IMR-90 (cell line): ENCODE results near the gene SQSTM1. TPM values are rescaled to one million over a fixed set of nuclear protein-coding genes. Genes with fewer than 3 reads are reported as not detected.

Source experiments
- ATAC-seq: fragments of 200-7000 bp; cut with Tn5 transposase; 2 replicates; pipeline ENCODE4 v1.9.1; 2020; ENCODE audit warnings: low read depth, mild to moderate bottlenecking, moderate library complexity
- BruUV-seq: library from RNA; stranded (reverse); fragments of 400-500 nt; replicated peaks from 2 replicates; lab custom pipeline; 2021; lab: Mats Ljungman, UMichigan
- CTCF ChIA-PET: fragments of 300-600 bp; formaldehyde crosslinking; extraction: SDS; loops from one replicate; lab custom pipeline; 2021; ENCODE audit warnings: antibody characterized with exemption; lab: Yijun Ruan, JAX
- POLR2A ChIA-PET: fragments of 300-600 bp; sonication (Branson Sonifier 250); formaldehyde crosslinking; loops from one replicate; lab custom pipeline; 2022; ENCODE audit warnings: antibody characterized with exemption; ENCODE audit not compliant: unreplicated experiment; lab: Charles Lee
- DNase-seq: peaks from one replicate; pipeline ENCODE4 v3.0.0; 2013
- H2AFZ ChIP-seq: replicated peaks from 2 replicates; pipeline ENCODE3; 2013; ENCODE audit warnings: low read length, mild to moderate bottlenecking; ENCODE audit not compliant: poor library complexity
- H2AK5ac ChIP-seq: 2 replicates; pipeline ENCODE4 v1.6.1; 2013; ENCODE audit warnings: low read depth, low read length, inconsistent platforms
- H2AK9ac ChIP-seq: replicated peaks from 2 replicates; pipeline ENCODE3; 2013; ENCODE audit warnings: mild to moderate bottlenecking, low read depth, low read length, moderate library complexity; ENCODE audit not compliant: poor library complexity
- H2BK120ac ChIP-seq: 2 replicates; pipeline ENCODE4 v1.6.1; 2013; ENCODE audit warnings: low read depth, low read length, inconsistent platforms
- H2BK15ac ChIP-seq: 3 replicates; pipeline ENCODE4 v1.6.1; 2013; ENCODE audit warnings: low read depth, low read length, inconsistent platforms
- H2BK20ac ChIP-seq: 2 replicates; pipeline ENCODE4 v1.6.1; 2013; ENCODE audit warnings: low read depth, mild to moderate bottlenecking, inconsistent platforms, low read length, moderate library complexity
- H2BK5ac ChIP-seq: 2 replicates; pipeline ENCODE4 v1.6.1; 2013; ENCODE audit warnings: mild to moderate bottlenecking, low read depth, low read length, inconsistent platforms; ENCODE audit not compliant: poor library complexity, severe bottlenecking
- H3K14ac ChIP-seq: replicated peaks from 2 replicates; pipeline ENCODE4 v1.6.1; 2013; ENCODE audit warnings: low read depth, low read length, inconsistent platforms
- H3K18ac ChIP-seq: 2 replicates; pipeline ENCODE4 v1.6.1; 2013; ENCODE audit warnings: low read depth, low read length, control low read depth
- H3K23ac ChIP-seq: 2 replicates; pipeline ENCODE4 v1.6.1; 2013; ENCODE audit warnings: low read depth, low read length, inconsistent platforms
- H3K27ac ChIP-seq: 2 replicates; pipeline ENCODE4 v1.5.1; 2013; ENCODE audit warnings: mild to moderate bottlenecking, control low read depth, low read length; ENCODE audit not compliant: insufficient read depth
- H3K27me3 ChIP-seq: 2 replicates; pipeline ENCODE4 v1.6.1; 2013; ENCODE audit warnings: low read length; ENCODE audit not compliant: control insufficient read depth, insufficient read depth
- H3K36me3 ChIP-seq: 2 replicates; pipeline ENCODE4 v1.6.1; 2013; ENCODE audit warnings: low read length, mixed read lengths; ENCODE audit not compliant: control insufficient read depth, insufficient read depth
- H3K4ac ChIP-seq: 2 replicates; pipeline ENCODE4 v1.6.1; 2013; ENCODE audit warnings: low read depth, low read length, inconsistent platforms
- H3K4me1 ChIP-seq: 2 replicates; pipeline ENCODE4 v1.6.1; 2013; ENCODE audit warnings: low read length, mixed read lengths; ENCODE audit not compliant: control insufficient read depth, insufficient read depth
- H3K4me2 ChIP-seq: 2 replicates; pipeline ENCODE4 v1.6.1; 2013; ENCODE audit warnings: low read depth, mild to moderate bottlenecking, control low read depth, low read length, moderate library complexity
- H3K4me3 ChIP-seq: 2 replicates; pipeline ENCODE4 v1.5.1; 2013; ENCODE audit warnings: low read depth, mild to moderate bottlenecking, control low read depth, low read length, moderate library complexity; ENCODE audit not compliant: insufficient read depth
- H3K56ac ChIP-seq: 2 replicates; pipeline ENCODE4 v1.6.1; 2013; ENCODE audit warnings: low read length, inconsistent platforms; ENCODE audit not compliant: insufficient read depth; ENCODE audit errors: extremely low read depth
- H3K79me1 ChIP-seq, 2 experiments: 2 replicates each; pipeline ENCODE4 v1.6.1; 2013; ENCODE audit warnings: low read length in 2 of 2, inconsistent platforms in 1 of 2, low read depth in 1 of 2
- H3K9ac ChIP-seq: 2 replicates; pipeline ENCODE4 v1.6.1; 2013; ENCODE audit warnings: low read depth, low read length, control low read depth
- H3K9me1 ChIP-seq: 2 replicates; pipeline ENCODE4 v1.6.1; 2013; ENCODE audit warnings: low read length, inconsistent platforms; ENCODE audit not compliant: insufficient read depth
- H3K9me3 ChIP-seq: 2 replicates; pipeline ENCODE4 v1.6.1; 2013; ENCODE audit warnings: low read length; ENCODE audit not compliant: control insufficient read depth, insufficient read depth
- H4K20me1 ChIP-seq: 2 replicates; pipeline ENCODE4 v1.6.1; 2013; ENCODE audit warnings: low read length, inconsistent platforms; ENCODE audit not compliant: insufficient read depth
- H4K5ac ChIP-seq: 2 replicates; pipeline ENCODE4 v1.6.1; 2013; ENCODE audit warnings: mild to moderate bottlenecking, low read depth, low read length, control low read depth
- H4K8ac ChIP-seq, 2 experiments: 2 replicates each; pipeline ENCODE4 v1.6.1; 2013; ENCODE audit warnings: low read depth in 2 of 2, low read length in 2 of 2, control low read depth in 1 of 2, inconsistent platforms in 1 of 2
- H4K91ac ChIP-seq: 2 replicates; pipeline ENCODE4 v1.6.1; 2013; ENCODE audit warnings: low read depth, low read length, inconsistent platforms; ENCODE audit not compliant: insufficient read depth
- BHLHE40 ChIP-seq: fragments of 150-350 bp; IDR thresholded peaks from 2 replicates; pipeline ENCODE4 v1.6.1; 2016; ENCODE audit warnings: mild to moderate bottlenecking, low read depth, low read length
- CHD1 ChIP-seq: IDR thresholded peaks from 2 replicates; pipeline ENCODE4 v1.6.1; 2012; ENCODE audit warnings: low read depth, low read length, improper control_type of control experiment
- CTCF ChIP-seq: conservative IDR thresholded peaks from 2 replicates; pipeline ENCODE4 v1.5.1; 2012; ENCODE audit warnings: mild to moderate bottlenecking, low read depth, low read length, improper control_type of control experiment
- MAZ ChIP-seq: IDR thresholded peaks from 2 replicates; pipeline ENCODE4 v1.6.1; 2012; ENCODE audit warnings: low read depth, mild to moderate bottlenecking, low read length, improper control_type of control experiment, moderate library complexity, borderline replicate concordance
- NFE2L2 ChIP-seq: fragments of 150-350 bp; IDR thresholded peaks from 2 replicates; pipeline ENCODE4 v1.6.1; 2016; ENCODE audit warnings: low read depth, mild to moderate bottlenecking, low read length
- RCOR1 ChIP-seq: IDR thresholded peaks from 2 replicates; pipeline ENCODE4 v1.6.1; 2012; ENCODE audit warnings: mild to moderate bottlenecking, low read length, improper control_type of control experiment; ENCODE audit not compliant: insufficient replicate concordance
- RFX5 ChIP-seq: IDR thresholded peaks from 2 replicates; pipeline ENCODE4 v1.8.0; 2012; ENCODE audit warnings: low read depth, mild to moderate bottlenecking, low read length, moderate library complexity
- SMC3 ChIP-seq: fragments of 150-350 bp; IDR thresholded peaks from 2 replicates; pipeline ENCODE4 v1.6.1; 2016; ENCODE audit warnings: low read depth, mild to moderate bottlenecking, antibody characterized with exemption, low read length, moderate library complexity
- WGBS, 2 experiments: methylation state at CpG; one replicate each; pipeline versions ENCODE4 v1.1.5 to v1.1.7; 2013; ENCODE audit warnings: missing lambda C conversion rate in 2 of 2; ENCODE audit not compliant: insufficient read length in 1 of 2; ENCODE audit errors: extremely low coverage in 2 of 2; 5-methylcytosine and 5-hydroxymethylcytosine counted together
- dilution Hi-C: fragments of 300-500 bp; cut with HindIII; formaldehyde crosslinking; loops from one replicate; pipeline ENCODE4 v1.14.3; 2018; ENCODE audit warnings: low sequenced_read_pairs; ENCODE audit not compliant: unreplicated experiment
- in situ Hi-C: fragments of 300-500 bp; cut with MboI; formaldehyde crosslinking; loops from 3 replicates; pipeline ENCODE4 v1.14.3; 2019; ENCODE audit warnings: low sequenced_read_pairs, inconsistent platforms, mixed read lengths
- intact Hi-C: fragments of 100-400 bp; cut with micrococcal nuclease; formaldehyde crosslinking; loops from 2 replicates; pipeline ENCODE4 v1.10.0; 2022
- polyA plus RNA-seq, 3 experiments: library from polyadenylated mRNA; depleted of rRNA; stranded (reverse); fragments of >200 nt; gene quantifications; 2 replicates each; pipeline ENCODE4 v1.2.3, GENCODE V29; 2012; ENCODE audit warnings: low replicate concordance in 1 of 3
- total RNA-seq: library from RNA; depleted of rRNA; stranded (reverse); fragments of >200 nt; gene quantifications from 2 replicates; pipeline ENCODE4 v1.2.3, GENCODE V29; 2012
- TF ChIP-seq, protein P1 (sequence below): fragments of 150-350 bp; IDR thresholded peaks from 2 replicates; pipeline ENCODE4 v1.6.1; 2016; ENCODE audit warnings: low read depth, mild to moderate bottlenecking, low read length, moderate library complexity, borderline replicate concordance

The SQSTM1 gene
- total and polyA plus RNA-seq, 2 of the 4 experiments (the other 2 are of a cell fraction), result 152 to 184 TPM

DNA sequence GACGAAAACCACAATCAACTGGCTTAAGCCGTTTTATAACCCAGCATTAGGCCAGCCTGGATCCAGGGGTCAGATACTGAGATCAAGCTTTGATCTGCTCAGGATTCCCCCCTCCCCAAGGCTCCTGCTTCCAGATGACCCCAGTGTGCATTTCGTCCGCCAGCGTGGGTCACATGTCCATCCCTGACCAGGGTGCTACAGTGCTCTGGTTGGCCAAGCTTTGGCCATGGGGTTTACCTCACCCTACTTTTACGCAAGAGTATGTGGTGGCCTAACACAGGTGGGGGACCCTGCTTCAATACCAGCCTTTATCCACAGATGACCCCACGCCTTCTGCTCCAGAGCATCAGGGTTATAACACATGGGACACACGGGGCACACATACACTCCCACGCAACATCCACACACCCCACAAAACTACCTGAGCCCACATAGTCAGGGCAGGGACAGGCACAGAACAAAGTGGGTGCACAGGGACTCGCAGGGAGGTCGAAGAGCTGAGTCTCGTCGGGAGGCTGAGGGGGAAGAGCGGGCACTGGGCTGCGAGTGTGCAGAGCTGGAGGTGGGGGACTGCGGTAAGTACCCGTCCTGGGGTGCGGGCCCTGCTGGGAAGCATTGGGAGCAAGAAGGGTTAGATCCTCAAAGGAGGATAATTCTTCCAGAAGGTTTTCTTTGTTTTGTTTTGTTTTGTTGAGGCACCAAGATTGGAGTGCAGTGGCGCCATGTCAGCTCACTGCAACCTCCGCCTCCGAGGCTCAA lies 5.0 kb upstream of the SQSTM1 start:
- Histone ChIP-seq H2BK20ac (no peak overlapping the region), H3K4me2 (no peak overlapping the region), H2BK120ac (no peak overlapping the region), H3K27ac (no peak overlapping the region), H3K36me3 (peaks cover 17% of the 10 kb centered on the region), H2BK15ac (no peak overlapping the region), H3K14ac (no peak overlapping the region), H3K9me3 (no peaks in the 10 kb centered on the region; the same call in 1 of the 2 replicates), H2BK5ac (no peak overlapping the region), H2AK9ac (peak overlapping the region; percentile 72), H3K23ac (no peak overlapping the region), H2AFZ (no peak overlapping the region), H4K20me1 (peaks cover under 1% of the 10 kb centered on the region; the same call in 1 of the 2 replicates), H4K5ac (no peak overlapping the region), H4K91ac (no peak overlapping the region), H2AK5ac (no peak overlapping the region), H3K27me3 (no peaks in the 10 kb centered on the region), H3K9me1 (peaks cover 20% of the 10 kb centered on the region), H4K8ac (no peak overlapping the region), H3K4me1 (peaks cover 21% of the 10 kb centered on the region), H3K9ac (no peak overlapping the region), H3K56ac (no peak overlapping the region), H3K4me3 (no peak overlapping the region), H3K18ac (no peak overlapping the region), H3K79me1 (peaks cover 4 to 25% of the 10 kb centered on the region in 2 experiments), H3K4ac (no peak overlapping the region)
- BruUV-seq, result no TSS peak
- dilution Hi-C loops, result no loop called here
- DNase-seq (no peak), ATAC-seq (no peak)
- ChIA-PET POLR2A (no interaction called here), CTCF (no interaction called here)
- no peak for TF ChIP-seq NFE2L2
- TF ChIP-seq MAZ, result no peak
- no peak for TF ChIP-seq BHLHE40
- no peak for TF ChIP-seq CTCF
- TF ChIP-seq SMC3, result no peak
- no peak for TF ChIP-seq CHD1
- TF ChIP-seq, protein P1, sequence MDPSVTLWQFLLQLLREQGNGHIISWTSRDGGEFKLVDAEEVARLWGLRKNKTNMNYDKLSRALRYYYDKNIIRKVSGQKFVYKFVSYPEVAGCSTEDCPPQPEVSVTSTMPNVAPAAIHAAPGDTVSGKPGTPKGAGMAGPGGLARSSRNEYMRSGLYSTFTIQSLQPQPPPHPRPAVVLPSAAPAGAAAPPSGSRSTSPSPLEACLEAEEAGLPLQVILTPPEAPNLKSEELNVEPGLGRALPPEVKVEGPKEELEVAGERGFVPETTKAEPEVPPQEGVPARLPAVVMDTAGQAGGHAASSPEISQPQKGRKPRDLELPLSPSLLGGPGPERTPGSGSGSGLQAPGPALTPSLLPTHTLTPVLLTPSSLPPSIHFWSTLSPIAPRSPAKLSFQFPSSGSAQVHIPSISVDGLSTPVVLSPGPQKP, result no peak
- TF ChIP-seq RFX5, result no peak
- TF ChIP-seq RCOR1, result no peak
- 98% methylated on average over 8 of the region's 21 CpGs; no CpG with 5 or more reads in 1 of the 2 experiments for WGBS, 2 experiments
- in situ Hi-C loops, result no loop called here
- intact Hi-C loops, result no loop called here
